GM21447 (cell line): ENCODE measurements around the gene ARID4B.
"Not testable (repeated sequence)": the region's sequence is repeated elsewhere in the genome, so short reads cannot be mapped to it uniquely, and the experiment has no call there.

ENCODE experiments used
- ATAC-seq: cut with Tn5 transposase; IDR thresholded peaks from one replicate; pipeline ENCODE4 v1.9.1; 2021; ENCODE audit not compliant: unreplicated experiment

Gene ARID4B

DNA sequence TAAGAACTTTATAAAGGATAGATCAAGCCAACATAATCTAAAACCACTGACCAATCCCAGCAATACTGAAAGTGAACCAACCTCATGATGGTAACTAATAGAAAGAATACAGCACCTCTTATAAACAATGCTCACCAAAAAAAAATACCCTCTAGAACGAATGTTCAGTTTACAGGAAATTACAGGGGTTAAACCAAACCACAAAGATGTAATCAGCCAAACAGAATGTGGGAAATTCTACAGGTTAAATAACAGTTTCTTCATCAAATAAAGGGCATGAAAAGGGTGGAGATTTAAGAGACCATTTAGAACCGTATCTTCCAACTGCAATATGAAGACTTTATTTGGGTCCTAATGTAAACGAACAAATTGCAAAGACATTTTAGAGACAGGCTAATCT is 30.4 kb downstream of the ARID4B start:
- ATAC-seq: no peak

- no peak for ATAC-seq
These were observed 31.2 kb downstream of the ARID4B start for GRCh38 chr1:235296729-235297128.

GRCh38 chr1:235295902-235296350 is 32.1 kb downstream of the ARID4B start:
- no peak for ATAC-seq

DNA sequence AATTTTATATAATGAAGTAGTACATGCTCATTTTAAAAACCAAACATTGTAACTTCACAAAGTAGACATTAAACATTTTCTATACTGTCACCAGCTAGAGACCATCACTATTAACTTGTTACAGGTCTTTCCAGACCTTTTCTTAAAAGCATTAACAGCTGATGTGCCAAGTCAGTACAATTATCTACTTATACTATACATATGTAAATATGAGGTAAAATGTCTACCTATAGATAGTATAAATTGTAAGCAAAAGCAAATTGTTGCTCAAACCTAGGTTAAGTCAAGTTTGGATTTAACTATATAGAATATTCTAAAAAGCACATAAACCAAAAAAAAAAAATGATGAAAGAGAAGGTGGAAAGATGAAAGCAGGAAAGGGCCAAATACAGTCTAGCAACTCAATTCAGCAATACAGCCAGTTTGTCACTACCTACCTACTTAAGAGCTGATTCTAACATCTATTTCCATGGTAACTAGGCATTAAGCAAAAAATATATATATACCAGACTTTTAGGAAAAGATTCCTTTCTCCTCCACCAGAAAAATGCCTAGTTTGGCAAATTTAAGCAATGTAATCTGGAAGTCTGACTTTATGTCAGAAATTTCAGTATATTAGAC is 34.5 kb downstream of the ARID4B start:
- ATAC-seq: no peak

GRCh38 chr1:235292790-235293189 is 35.2 kb downstream of the ARID4B start:
- no peak for ATAC-seq

DNA sequence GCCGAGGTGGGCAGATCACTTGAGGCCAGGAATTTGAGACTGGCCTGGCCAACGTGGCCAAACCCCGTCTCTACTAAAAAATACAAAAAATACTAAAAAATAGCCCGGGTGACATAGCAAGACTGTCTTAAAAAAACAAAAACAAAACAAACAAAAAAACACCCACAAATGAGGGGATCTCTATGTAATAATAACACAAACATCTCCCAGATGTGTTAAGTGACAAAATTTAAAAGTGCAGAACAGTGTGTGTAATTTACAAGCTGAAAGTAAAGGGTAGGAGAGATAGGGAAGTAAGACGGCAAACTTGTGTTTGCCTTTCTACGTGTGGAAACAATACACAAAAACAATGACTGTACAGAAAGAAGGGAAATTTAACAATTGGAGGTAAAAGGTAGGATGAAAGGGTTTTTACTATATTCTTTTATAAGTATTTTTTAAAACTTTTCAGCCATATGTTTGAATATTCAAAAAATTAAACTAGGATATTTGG is 36.3 kb downstream of the ARID4B start:
- no peak for ATAC-seq

DNA sequence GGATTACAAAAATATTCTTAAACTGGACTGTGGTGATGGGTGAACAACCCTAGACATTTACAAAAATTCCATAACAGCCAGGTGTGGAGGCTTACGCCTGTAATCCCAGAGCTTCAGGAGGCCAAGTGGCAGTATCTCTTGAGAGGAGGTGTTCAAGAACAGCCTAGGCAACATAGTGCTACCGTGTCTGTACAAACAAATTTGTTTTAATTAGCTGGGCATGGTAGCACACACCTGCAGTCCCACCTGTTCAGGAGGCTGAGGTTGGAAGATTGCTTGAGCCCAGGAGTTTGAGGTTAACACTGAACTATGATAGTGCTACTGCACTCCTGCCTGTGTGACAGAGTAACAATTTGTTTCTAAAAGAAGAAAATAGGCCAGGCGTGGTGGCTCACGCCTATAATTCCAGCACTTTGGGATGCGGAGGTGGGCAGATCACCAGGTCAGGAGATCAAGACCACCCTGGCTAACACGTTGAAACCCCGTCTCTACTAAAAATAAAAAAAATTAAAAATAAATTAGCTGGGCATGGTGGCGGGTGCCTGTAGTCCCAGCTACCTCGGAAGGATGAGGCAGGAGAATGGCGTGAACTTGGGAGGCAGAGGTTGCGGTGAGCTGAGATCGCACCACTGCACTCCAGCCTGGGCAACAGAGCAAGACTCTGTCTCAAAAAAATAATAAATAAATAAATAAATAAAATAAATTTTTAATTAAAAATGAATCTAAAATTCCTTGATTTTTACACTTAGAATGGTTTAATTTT is 37.1 kb downstream of the ARID4B start:
- no peak for ATAC-seq

DNA sequence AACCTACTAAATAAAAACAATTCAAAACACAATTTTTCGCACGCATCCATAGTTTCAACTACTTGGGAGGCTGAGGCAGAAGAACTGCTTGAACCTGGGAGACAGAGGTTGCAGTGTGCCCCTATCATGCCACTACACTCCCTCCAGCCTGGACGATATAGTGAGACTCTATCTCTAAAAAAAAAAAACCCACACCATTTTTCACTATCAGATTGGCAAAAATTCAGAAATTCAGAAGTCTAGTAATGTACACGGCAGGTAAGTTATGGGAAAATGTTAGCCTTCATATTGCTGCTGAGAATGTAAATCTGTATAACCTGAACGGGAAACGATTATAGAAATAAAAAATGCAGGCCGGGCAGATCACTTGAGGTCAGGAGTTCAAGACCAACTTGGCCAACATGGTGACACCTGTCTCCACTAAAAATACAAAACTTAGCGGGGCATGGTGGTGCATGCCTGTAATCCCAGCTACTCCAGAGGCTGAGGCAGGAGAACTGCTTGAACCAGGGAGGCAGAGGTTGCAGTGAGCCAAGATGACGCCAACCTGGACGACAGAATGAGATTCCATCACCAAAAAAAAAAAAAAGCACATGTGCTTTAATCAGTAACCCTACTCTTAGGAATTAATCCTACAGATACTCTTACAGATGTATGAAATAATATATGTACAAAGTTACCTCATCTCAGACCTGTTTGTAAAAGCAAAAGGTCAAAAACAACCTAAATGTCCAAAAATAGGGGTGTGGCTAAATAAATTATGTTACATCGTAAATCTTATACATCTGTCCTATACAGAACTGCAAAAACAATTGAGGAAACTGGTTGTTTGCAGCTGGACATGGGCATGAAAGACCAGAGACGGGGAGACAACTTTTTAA is 37.9 kb downstream of the ARID4B start:
- ATAC-seq: no peak

DNA sequence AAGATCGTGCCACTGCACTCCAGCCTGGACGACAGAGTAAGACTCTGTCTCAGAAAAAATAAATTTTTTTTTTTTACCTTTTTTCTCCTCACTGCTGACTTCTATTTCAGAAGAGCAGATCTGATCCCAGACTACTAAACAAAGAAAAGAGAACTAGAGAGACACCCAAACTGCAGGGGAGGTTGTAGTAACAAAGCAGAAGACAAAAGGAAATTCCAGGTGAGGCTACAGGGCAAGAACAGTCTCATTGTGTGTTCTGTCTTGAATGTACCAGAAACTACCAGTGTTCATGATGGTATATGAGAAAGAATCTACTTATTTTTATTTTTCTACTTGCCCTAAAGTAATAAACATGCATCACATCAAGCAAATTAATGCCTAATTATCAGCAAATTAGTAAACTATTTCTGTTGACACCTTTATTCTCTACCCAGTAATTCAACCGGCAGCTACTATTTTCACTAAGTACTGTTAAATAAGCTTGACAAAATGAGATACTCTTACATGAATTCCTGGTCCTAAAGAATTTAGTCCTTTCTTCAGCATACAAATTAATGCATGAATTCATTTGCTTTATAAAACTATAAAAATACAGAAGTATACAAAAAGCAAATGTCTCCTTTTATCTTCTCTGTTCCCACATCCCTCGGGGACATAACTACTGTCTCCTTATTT is 40.6 kb downstream of the ARID4B start:
- no peak for ATAC-seq

DNA sequence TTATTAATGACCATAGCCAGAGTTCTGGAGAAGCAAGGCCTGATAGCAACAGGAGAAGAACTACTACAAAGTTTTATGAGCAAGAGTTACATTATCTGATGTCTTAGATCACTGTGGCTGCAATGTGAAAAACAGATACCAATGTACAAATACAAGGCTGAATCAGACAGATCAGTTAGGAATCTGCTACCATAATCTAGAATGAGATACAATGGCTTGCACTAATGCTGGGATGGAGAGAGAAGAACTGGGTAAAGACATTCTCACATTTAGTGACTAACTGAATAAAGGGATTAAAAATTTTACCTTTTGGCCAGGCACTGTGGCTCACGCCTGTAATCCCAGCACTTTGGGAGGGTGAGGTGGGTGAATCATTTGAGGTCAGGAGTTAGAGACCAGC is 41.3 kb downstream of the ARID4B start:
- ATAC-seq: no peak

DNA sequence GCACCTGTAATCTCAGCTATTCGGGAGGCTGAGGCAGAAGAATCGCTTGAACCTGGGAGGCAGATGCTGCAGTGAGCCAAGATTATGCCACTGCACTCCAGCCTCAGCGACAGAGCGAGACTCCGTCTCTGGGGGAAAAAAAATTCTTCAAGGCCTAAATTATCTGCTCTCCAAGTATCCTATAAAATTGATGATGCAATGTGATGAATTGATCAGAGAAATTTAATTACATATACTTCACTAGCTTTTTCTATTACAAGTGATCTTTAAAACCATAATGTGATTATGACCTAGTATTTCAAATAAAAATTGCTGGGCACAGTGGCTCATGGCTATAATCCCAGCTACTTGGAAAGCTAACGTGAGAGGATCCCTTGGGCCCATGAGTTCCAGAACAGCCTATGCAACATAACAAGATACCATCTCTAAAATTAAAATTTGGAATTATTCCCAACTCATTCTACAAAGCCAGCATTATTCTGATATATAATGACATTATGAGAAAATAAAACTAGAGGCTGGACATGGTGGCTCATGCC is 43.7 kb downstream of the ARID4B start:
- ATAC-seq: no peak

DNA sequence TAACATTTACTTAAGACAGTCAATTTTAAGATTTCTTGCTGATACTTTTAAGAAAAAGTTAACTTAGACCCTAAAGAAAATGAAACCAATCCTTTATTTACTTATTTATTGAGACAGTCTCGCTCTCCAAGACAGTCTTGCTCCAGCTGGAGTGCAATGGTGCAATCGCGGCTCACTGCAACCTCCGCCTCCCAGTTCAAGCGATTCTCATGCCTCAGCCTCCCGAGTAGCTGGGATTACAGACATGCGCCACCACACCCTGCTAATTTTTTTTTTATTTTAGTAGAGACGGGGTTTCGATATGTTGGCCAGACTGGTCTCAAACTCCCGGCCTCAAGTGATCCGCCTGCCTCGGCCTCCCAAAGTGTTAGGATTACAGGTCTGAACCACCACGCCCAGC is 44.3 kb downstream of the ARID4B start:
- ATAC-seq: not testable (repeated sequence)

- no peak for ATAC-seq
These were observed 47.5 kb downstream of the ARID4B start for GRCh38 chr1:235280467-235280866.

- ATAC-seq: no peak
These were observed 48.3 kb downstream of the ARID4B start for GRCh38 chr1:235279694-235280093.

- no peak for ATAC-seq
These were observed 49.1 kb downstream of the ARID4B start for GRCh38 chr1:235278915-235279292.

GRCh38 chr1:235278233-235278914 is 49.6 kb downstream of the ARID4B start:
- ATAC-seq: no peak

GRCh38 chr1:235277709-235278108 is 50.3 kb downstream of the ARID4B start:
- ATAC-seq: no peak

GRCh38 chr1:235275836-235276235 is 52.1 kb downstream of the ARID4B start:
- ATAC-seq: no peak

GRCh38 chr1:235275223-235275622 is 52.8 kb downstream of the ARID4B start:
- ATAC-seq: peak; percentile 65

GRCh38 chr1:235272851-235273250 is 55.1 kb downstream of the ARID4B start:
- ATAC-seq: no peak
